Kidney epithelial cell (primary cell): ENCODE results near the gene NFKBIA. TPM values are rescaled to one million over a fixed set of nuclear protein-coding genes. Genes with fewer than 3 reads are reported as not detected.
"Not testable (repeated sequence)": the region's sequence is repeated elsewhere in the genome, so short reads cannot be mapped to it uniquely, and the experiment has no call there.

Experiments used
- DNase-seq: peaks from one replicate; pipeline ENCODE4 v3.0.0-alpha.2; 2010; ENCODE audit warnings: low read depth
- H3K27me3 ChIP-seq: 2 replicates; pipeline ENCODE4 v1.6.0; 2011; ENCODE audit warnings: low read length; ENCODE audit not compliant: control insufficient read depth, insufficient read depth
- H3K36me3 ChIP-seq: 2 replicates; pipeline ENCODE4 v1.5.1; 2011; ENCODE audit warnings: low read length; ENCODE audit not compliant: control insufficient read depth, insufficient read depth
- H3K4me3 ChIP-seq: 2 replicates; pipeline ENCODE4 v1.5.1; 2011; ENCODE audit warnings: low read depth, mild to moderate bottlenecking, control low read depth, low read length
- CTCF ChIP-seq: IDR thresholded peaks from 2 replicates; pipeline ENCODE4 v1.5.1; 2011; ENCODE audit warnings: mild to moderate bottlenecking, moderate library complexity, low read length, control low read depth, inconsistent platforms; ENCODE audit not compliant: insufficient read depth, poor library complexity, severe bottlenecking
- total RNA-seq: library from RNA; depleted of rRNA; stranded (reverse); fragments of >200 nt; gene quantifications from 2 replicates; pipeline ENCODE4 v1.2.3, GENCODE V29; 2015

The NFKBIA gene
- total RNA-seq, 1 donor from 2014 or later = 196 TPM

GRCh38 chr14:35378425-35379233 lies 25.9 kb downstream of the NFKBIA start:
- H3K27me3 ChIP-seq = no peaks in the 10 kb centered on the region
- no peak for DNase-seq
- no peak overlapping the region for H3K4me3 ChIP-seq
- H3K36me3 ChIP-seq = no peaks in the 10 kb centered on the region
- no peak for TF ChIP-seq CTCF

- no peak for TF ChIP-seq CTCF
- H3K27me3 ChIP-seq = no peaks in the 10 kb centered on the region
- no peaks in the 10 kb centered on the region for H3K36me3 ChIP-seq
- DNase-seq = no peak
- no peak overlapping the region for H3K4me3 ChIP-seq
Observed at GRCh38 chr14:35375558-35376025, 29.0 kb downstream of the NFKBIA start.

GRCh38 chr14:35374263-35374712 lies 30.3 kb downstream of the NFKBIA start:
- peak; percentile 74 for DNase-seq
- Histone ChIP-seq H3K27me3 (no peaks in the 10 kb centered on the region), H3K4me3 (no peak overlapping the region), H3K36me3 (no peaks in the 10 kb centered on the region)
- TF ChIP-seq CTCF = no peak

- not testable (repeated sequence) for DNase-seq, H3K27me3 ChIP-seq, H3K4me3 ChIP-seq, H3K36me3 ChIP-seq
Observed at GRCh38 chr14:35373208-35373607, 31.3 kb downstream of the NFKBIA start.

- Histone ChIP-seq H3K4me3 (no peak overlapping the region), H3K36me3 (no peaks in the 10 kb centered on the region), H3K27me3 (no peaks in the 10 kb centered on the region)
- DNase-seq = no peak
- no peak for TF ChIP-seq CTCF
Observed at GRCh38 chr14:35370969-35371368, 33.6 kb downstream of the NFKBIA start.

GRCh38 chr14:35369701-35370191 lies 34.8 kb downstream of the NFKBIA start:
- DNase-seq = no peak
- no peaks in the 10 kb centered on the region for H3K27me3 ChIP-seq
- no peak for TF ChIP-seq CTCF
- H3K4me3 ChIP-seq = no peak overlapping the region
- H3K36me3 ChIP-seq = no peaks in the 10 kb centered on the region
